NCI-H1105 (cell line): Measurements from ENCODE around the gene WNK1.
"Not testable (repeated sequence)": the region's sequence is repeated elsewhere in the genome, so short reads cannot be mapped to it uniquely, and the experiment has no call there.

Experiments
- DNase-seq: peaks from one replicate; lab custom pipeline; 2025; lab: John Stamatoyannopoulos, UW

WNK1 gene

GRCh38 chr12:751999-752694, at the start of gene WNK1:
Gene WNK1 (plus strand): TSS chr12:752579. CDS start chr12:753566, 987 bp downstream.
- DNase-seq: peak; percentile 98

GRCh38 chr12:704516-705242, 47.7 kb upstream of the WNK1 start:
- no peak for DNase-seq

GRCh38 chr12:708084-708483, 44.3 kb upstream of the WNK1 start:
- not testable (repeated sequence) for DNase-seq

- no peak for DNase-seq
Observed at GRCh38 chr12:709455-710020, 42.8 kb upstream of the WNK1 start.

GRCh38 chr12:712172-712863, 40.1 kb upstream of the WNK1 start:
- DNase-seq: no peak

- no peak for DNase-seq
Observed at GRCh38 chr12:713281-713875, 39.0 kb upstream of the WNK1 start.

GRCh38 chr12:716506-716905, 35.9 kb upstream of the WNK1 start:
- no peak for DNase-seq

GRCh38 chr12:718756-719102, 33.6 kb upstream of the WNK1 start:
- DNase-seq: no peak

- no peak for DNase-seq
Observed at GRCh38 chr12:720231-720941, 32.0 kb upstream of the WNK1 start.

GRCh38 chr12:724194-724855, 28.1 kb upstream of the WNK1 start:
- DNase-seq: no peak

GRCh38 chr12:725076-725475, 27.3 kb upstream of the WNK1 start:
- no peak for DNase-seq

GRCh38 chr12:726281-727140, 25.9 kb upstream of the WNK1 start:
- DNase-seq: no peak

GRCh38 chr12:727321-727720, 25.1 kb upstream of the WNK1 start:
- DNase-seq: no peak

- no peak for DNase-seq
Observed at GRCh38 chr12:728781-729180, 23.6 kb upstream of the WNK1 start.

- no peak for DNase-seq
Observed at GRCh38 chr12:729221-729620, 23.2 kb upstream of the WNK1 start.

- DNase-seq: no peak
Observed at GRCh38 chr12:730550-730949, 21.8 kb upstream of the WNK1 start.

- DNase-seq: no peak
Observed at GRCh38 chr12:737122-737739, 15.1 kb upstream of the WNK1 start.

- no peak for DNase-seq
Observed at GRCh38 chr12:738712-739111, 13.7 kb upstream of the WNK1 start.

- DNase-seq: no peak
Observed at GRCh38 chr12:739349-739748, 13.0 kb upstream of the WNK1 start.

- no peak for DNase-seq
Observed at GRCh38 chr12:740921-741320, 11.5 kb upstream of the WNK1 start.
